ENCODE results near the gene SLC22A4.

Gene SLC22A4

GRCh38 chr5:132293992-132294727, at the start of gene SLC22A4:
Gene SLC22A4, plus strand, starts transcription at chr5:132294394. Its CDS starts 223 bp downstream, at chr5:132294617.
- H3K27me3 ChIP-seq (ENCODE audit: control insufficient read depth, insufficient read depth, low read length): peaks cover 23% of the 10 kb centered on the region
- H3K4me1 ChIP-seq (ENCODE audit: control insufficient read depth, insufficient read depth, low read length): peaks cover 8% of the 10 kb centered on the region
- peak within 1 kb of the TSS; percentile 81 for H3K4me3 ChIP-seq (ENCODE audit: low read depth, low read length)
- peak within 1 kb of the TSS; percentile 95 for H3K9ac ChIP-seq (ENCODE audit: low read depth, low read length)
- H3K9me3 ChIP-seq (ENCODE audit: control insufficient read depth, insufficient read depth, low read length): no peaks in the 10 kb centered on the region
- H3K36me3 ChIP-seq (ENCODE audit: control insufficient read depth, insufficient read depth, low read length): no peaks in the 10 kb centered on the region

DNA sequence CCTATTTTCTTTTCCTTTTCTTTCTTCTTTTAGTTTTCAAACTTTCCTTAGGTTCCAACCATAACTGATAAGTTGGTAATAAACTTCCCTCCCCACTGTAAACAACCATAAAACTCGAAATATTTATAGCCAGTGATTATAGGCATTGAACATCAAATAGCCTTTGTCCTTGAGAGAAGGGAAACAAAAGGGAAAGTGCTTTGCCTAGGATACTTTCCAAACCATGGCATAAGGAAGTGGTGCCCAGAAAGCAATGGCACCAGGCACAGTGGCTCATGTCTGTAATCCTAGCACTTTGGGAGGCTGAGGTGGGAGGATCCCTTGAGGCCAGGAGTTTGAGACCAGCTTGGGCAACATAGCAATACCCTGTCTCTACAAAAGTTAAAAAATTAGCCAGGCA, 48.6 kb upstream of the SLC22A4 start:
- no peak overlapping the region for H3K4me3 ChIP-seq (ENCODE audit: low read depth, low read length)
- no peaks in the 10 kb centered on the region for H3K27me3 ChIP-seq (ENCODE audit: control insufficient read depth, insufficient read depth, low read length)
- H3K9ac ChIP-seq (ENCODE audit: low read depth, low read length): no peak overlapping the region
- no peaks in the 10 kb centered on the region for H3K4me1 ChIP-seq (ENCODE audit: control insufficient read depth, insufficient read depth, low read length)
- H3K36me3 ChIP-seq (ENCODE audit: control insufficient read depth, insufficient read depth, low read length): no peaks in the 10 kb centered on the region
- no peaks in the 10 kb centered on the region for H3K9me3 ChIP-seq (ENCODE audit: control insufficient read depth, insufficient read depth, low read length)

- no peaks in the 10 kb centered on the region for H3K27me3 ChIP-seq (ENCODE audit: control insufficient read depth, insufficient read depth, low read length)
- no peaks in the 10 kb centered on the region for H3K9me3 ChIP-seq (ENCODE audit: control insufficient read depth, insufficient read depth, low read length)
Measured at GRCh38 chr5:132246806-132247205, 47.4 kb upstream of the SLC22A4 start.

GRCh38 chr5:132250547-132250946, 43.6 kb upstream of the SLC22A4 start:
- H3K36me3 ChIP-seq (ENCODE audit: control insufficient read depth, insufficient read depth, low read length): no peaks in the 10 kb centered on the region
- H3K4me3 ChIP-seq (ENCODE audit: low read depth, low read length): no peak overlapping the region
- H3K4me1 ChIP-seq (ENCODE audit: control insufficient read depth, insufficient read depth, low read length): no peaks in the 10 kb centered on the region
- H3K9me3 ChIP-seq (ENCODE audit: control insufficient read depth, insufficient read depth, low read length): no peaks in the 10 kb centered on the region
- no peaks in the 10 kb centered on the region for H3K27me3 ChIP-seq (ENCODE audit: control insufficient read depth, insufficient read depth, low read length)
- H3K9ac ChIP-seq (ENCODE audit: low read depth, low read length): no peak overlapping the region

More at GRCh38 chr5:132246806-132247205, 47.4 kb upstream of the SLC22A4 start:
- no peaks in the 10 kb centered on the region for H3K4me1 ChIP-seq (ENCODE audit: control insufficient read depth, insufficient read depth, low read length)
- H3K9ac ChIP-seq (ENCODE audit: low read depth, low read length): no peak overlapping the region
- H3K4me3 ChIP-seq (ENCODE audit: low read depth, low read length): no peak overlapping the region
- no peaks in the 10 kb centered on the region for H3K36me3 ChIP-seq (ENCODE audit: control insufficient read depth, insufficient read depth, low read length)

DNA sequence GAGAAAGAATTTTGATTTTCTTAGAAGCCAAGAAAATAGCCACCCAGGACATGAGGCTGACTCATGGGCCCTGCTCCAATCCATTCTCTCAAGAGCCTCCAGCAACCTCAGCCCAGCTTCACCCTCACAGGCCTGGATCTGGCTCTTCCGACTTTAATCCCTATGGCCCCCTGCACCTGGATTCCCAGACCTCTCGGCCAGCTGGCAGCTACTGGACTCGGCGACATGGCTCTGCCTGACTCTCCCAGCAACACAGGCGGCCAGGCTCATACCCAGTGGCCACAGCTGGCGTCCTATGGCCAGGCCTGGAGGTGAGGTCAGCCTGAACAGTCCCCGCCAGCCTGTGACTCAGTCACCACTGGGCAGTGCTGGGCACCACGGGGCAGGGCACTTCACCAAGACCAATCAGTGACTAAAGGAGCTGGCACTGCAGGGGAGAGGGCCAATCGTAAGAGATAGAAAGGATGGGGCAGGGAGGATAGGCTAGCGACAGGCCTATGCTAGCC, 42.9 kb upstream of the SLC22A4 start:
- Histone ChIP-seq H3K36me3 (ENCODE audit: control insufficient read depth, insufficient read depth, low read length) (no peaks in the 10 kb centered on the region), H3K4me1 (ENCODE audit: control insufficient read depth, insufficient read depth, low read length) (no peaks in the 10 kb centered on the region), H3K27me3 (ENCODE audit: control insufficient read depth, insufficient read depth, low read length) (peaks cover 4% of the 10 kb centered on the region), H3K9me3 (ENCODE audit: control insufficient read depth, insufficient read depth, low read length) (no peaks in the 10 kb centered on the region), H3K9ac (ENCODE audit: low read depth, low read length) (no peak overlapping the region), H3K4me3 (ENCODE audit: low read depth, low read length) (no peak overlapping the region)

DNA sequence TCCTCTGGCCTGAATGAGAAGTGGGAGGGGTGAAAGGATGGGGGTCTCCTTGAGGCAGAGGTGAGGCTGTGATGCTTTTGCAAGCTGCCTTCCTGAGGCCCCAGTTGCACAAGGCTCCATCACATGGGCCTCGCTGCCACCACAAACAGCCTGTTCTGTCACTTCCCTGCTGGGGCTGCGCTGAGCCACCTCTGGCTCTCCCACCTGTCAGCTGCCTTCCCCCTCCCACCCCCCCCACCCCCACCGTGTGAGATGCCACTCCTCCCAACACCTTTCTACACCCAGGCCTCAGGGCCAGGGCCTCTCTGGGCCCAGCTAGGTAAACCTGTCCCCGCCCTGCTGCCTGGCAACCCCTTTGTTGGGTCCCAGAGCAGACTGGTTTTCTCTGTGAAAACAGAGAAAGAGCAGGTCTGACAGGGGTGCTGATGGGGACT, 41.2 kb upstream of the SLC22A4 start:
- H3K9me3 ChIP-seq (ENCODE audit: control insufficient read depth, insufficient read depth, low read length): no peaks in the 10 kb centered on the region
- no peak overlapping the region for H3K4me3 ChIP-seq (ENCODE audit: low read depth, low read length)
- H3K9ac ChIP-seq (ENCODE audit: low read depth, low read length): no peak overlapping the region
- H3K4me1 ChIP-seq (ENCODE audit: control insufficient read depth, insufficient read depth, low read length): peaks cover under 1% of the 10 kb centered on the region
- no peaks in the 10 kb centered on the region for H3K36me3 ChIP-seq (ENCODE audit: control insufficient read depth, insufficient read depth, low read length)
- H3K27me3 ChIP-seq (ENCODE audit: control insufficient read depth, insufficient read depth, low read length): peaks cover 8% of the 10 kb centered on the region

GRCh38 chr5:132253452-132254320, 40.5 kb upstream of the SLC22A4 start:
- Histone ChIP-seq H3K9ac (ENCODE audit: low read depth, low read length) (no peak overlapping the region), H3K27me3 (ENCODE audit: control insufficient read depth, insufficient read depth, low read length) (peaks cover 10% of the 10 kb centered on the region), H3K4me1 (ENCODE audit: control insufficient read depth, insufficient read depth, low read length) (peaks cover 2% of the 10 kb centered on the region), H3K9me3 (ENCODE audit: control insufficient read depth, insufficient read depth, low read length) (no peaks in the 10 kb centered on the region), H3K36me3 (ENCODE audit: control insufficient read depth, insufficient read depth, low read length) (no peaks in the 10 kb centered on the region), H3K4me3 (ENCODE audit: low read depth, low read length) (no peak overlapping the region)

GRCh38 chr5:132254321-132254977, 39.7 kb upstream of the SLC22A4 start:
- Histone ChIP-seq H3K4me3 (ENCODE audit: low read depth, low read length) (no peak overlapping the region), H3K9me3 (ENCODE audit: control insufficient read depth, insufficient read depth, low read length) (no peaks in the 10 kb centered on the region), H3K36me3 (ENCODE audit: control insufficient read depth, insufficient read depth, low read length) (no peaks in the 10 kb centered on the region), H3K27me3 (ENCODE audit: control insufficient read depth, insufficient read depth, low read length) (peaks cover 10% of the 10 kb centered on the region), H3K9ac (ENCODE audit: low read depth, low read length) (no peak overlapping the region), H3K4me1 (ENCODE audit: control insufficient read depth, insufficient read depth, low read length) (peaks cover 2% of the 10 kb centered on the region)

DNA sequence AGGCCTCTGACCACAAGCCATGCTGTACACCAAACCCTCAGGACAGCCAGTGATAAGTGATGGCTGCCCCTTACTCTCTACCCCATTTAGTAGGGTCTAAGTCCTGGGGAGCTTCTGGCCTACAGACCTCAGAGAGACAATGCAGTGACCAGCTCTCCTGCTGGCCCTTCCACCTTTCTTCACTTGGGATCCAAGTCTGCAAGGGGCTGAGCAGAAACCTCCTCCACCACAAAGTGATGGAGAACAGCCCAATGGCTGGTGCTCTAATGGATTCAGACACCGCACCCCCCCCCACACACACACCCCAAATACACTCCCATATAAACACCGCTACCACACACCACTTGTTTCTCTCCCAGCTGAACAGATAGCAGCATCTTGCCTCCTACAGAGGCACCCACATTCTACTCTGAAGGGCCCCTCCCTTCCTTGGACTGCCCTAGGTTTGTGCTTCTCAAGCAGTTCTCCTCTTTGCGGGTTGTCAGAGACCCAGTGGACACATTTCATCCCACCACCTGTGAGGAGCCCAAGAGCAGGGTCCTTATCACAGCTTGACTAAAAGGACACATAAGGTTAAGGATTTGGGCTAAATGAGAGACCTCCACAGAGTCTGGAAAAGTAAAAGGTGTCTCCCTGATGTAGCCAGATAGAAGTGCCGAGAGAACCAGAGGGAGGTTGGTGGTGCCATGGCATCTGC, 38.0 kb upstream of the SLC22A4 start:
- peak overlapping the region; percentile 70 for H3K4me3 ChIP-seq (ENCODE audit: low read depth, low read length)
- no peaks in the 10 kb centered on the region for H3K36me3 ChIP-seq (ENCODE audit: control insufficient read depth, insufficient read depth, low read length)
- H3K4me1 ChIP-seq (ENCODE audit: control insufficient read depth, insufficient read depth, low read length): peaks cover 2% of the 10 kb centered on the region
- no peaks in the 10 kb centered on the region for H3K9me3 ChIP-seq (ENCODE audit: control insufficient read depth, insufficient read depth, low read length)
- H3K9ac ChIP-seq (ENCODE audit: low read depth, low read length): no peak overlapping the region
- peaks cover 10% of the 10 kb centered on the region for H3K27me3 ChIP-seq (ENCODE audit: control insufficient read depth, insufficient read depth, low read length)

DNA sequence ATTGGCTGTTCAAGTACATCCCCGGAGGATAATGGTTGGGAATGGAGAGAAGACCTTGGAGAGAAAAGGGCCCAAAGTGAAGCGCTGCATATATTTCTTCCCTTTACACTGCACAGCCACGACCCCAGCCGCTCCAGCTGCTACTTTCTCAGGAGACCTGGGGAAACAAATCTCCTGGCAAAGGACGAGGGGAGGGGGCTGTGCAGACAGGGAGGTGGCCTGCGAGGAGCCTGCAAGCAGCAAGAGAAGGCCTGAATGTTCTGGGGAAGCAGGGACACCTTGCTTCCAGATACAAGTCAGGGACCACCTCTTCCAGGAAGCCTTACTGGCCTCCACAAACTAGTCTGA, 37.4 kb upstream of the SLC22A4 start:
- H3K36me3 ChIP-seq (ENCODE audit: control insufficient read depth, insufficient read depth, low read length): no peaks in the 10 kb centered on the region
- no peaks in the 10 kb centered on the region for H3K9me3 ChIP-seq (ENCODE audit: control insufficient read depth, insufficient read depth, low read length)
- peaks cover 2% of the 10 kb centered on the region for H3K4me1 ChIP-seq (ENCODE audit: control insufficient read depth, insufficient read depth, low read length)
- H3K27me3 ChIP-seq (ENCODE audit: control insufficient read depth, insufficient read depth, low read length): peaks cover 10% of the 10 kb centered on the region
- peak overlapping the region; percentile 41 for H3K9ac ChIP-seq (ENCODE audit: low read depth, low read length)
- peak overlapping the region; percentile 70 for H3K4me3 ChIP-seq (ENCODE audit: low read depth, low read length)

Data from iPS-15b (cell line).